Spleen (tissue), 11 donors: ENCODE results near the gene ZNF28. TPM values are rescaled to one million over a fixed set of nuclear protein-coding genes. Genes with fewer than 3 reads are reported as not detected.
A peak's percentile ranks its signal among the peaks of the same experiment; 100 is the strongest.
"Not testable (repeated sequence)": the region's sequence is repeated elsewhere in the genome, so short reads cannot be mapped to it uniquely, and the experiment has no call there.

Experiments used
- DNase-seq: peaks from one replicate; pipeline ENCODE4 v3.0.0-alpha.2; 2020
- H3K27ac ChIP-seq, 8 donors: fragments of 200-600 bp; sonication (generic) in 7 of 8; 1 replicate in 4 of 8; 2 replicates in 4 of 8; pipeline versions ENCODE4 v1.5.0 to v1.8.0; 2016 to 2021; ENCODE audit warnings: inconsistent platforms in 4 of 8, mild to moderate bottlenecking in 4 of 8, moderate library complexity in 1 of 8
- H3K27me3 ChIP-seq, 7 donors: fragments of 200-600 bp; sonication (generic) in 6 of 7; replicated peaks in 1 of 7; 1 replicate in 4 of 7; 2 replicates in 3 of 7; pipeline versions ENCODE4 v1.5.0 to v1.8.0; 2016 to 2021; ENCODE audit warnings: inconsistent platforms in 3 of 7, mild to moderate bottlenecking in 1 of 7
- H3K36me3 ChIP-seq, 6 donors: fragments of 200-600 bp; sonication (generic) in 5 of 6; 1 replicate in 4 of 6; 2 replicates in 2 of 6; pipeline versions ENCODE4 v1.5.0 to v1.8.0; 2016 to 2021; ENCODE audit warnings: inconsistent platforms in 2 of 6
- H3K4me1 ChIP-seq, 6 donors: fragments of 200-600 bp; sonication (generic) in 5 of 6; 1 replicate in 3 of 6; 2 replicates in 3 of 6; pipeline versions ENCODE4 v1.5.0 to v1.8.0; 2016 to 2021; ENCODE audit warnings: inconsistent platforms in 3 of 6
- H3K4me3 ChIP-seq, 8 donors: fragments of 200-600 bp; sonication (generic) in 7 of 8; 1 replicate in 4 of 8; 2 replicates in 4 of 8; pipeline versions ENCODE4 v1.5.0 to v1.8.0; 2016 to 2021; ENCODE audit warnings: inconsistent platforms in 4 of 8, mild to moderate bottlenecking in 4 of 8, moderate library complexity in 2 of 8
- H3K9me3 ChIP-seq, 8 donors: fragments of 200-600 bp; sonication (generic) in 7 of 8; 1 replicate in 4 of 8; 2 replicates in 4 of 8; pipeline versions ENCODE4 v1.5.0 to v1.8.0; 2016 to 2021; ENCODE audit warnings: inconsistent platforms in 4 of 8
- CTCF ChIP-seq, 11 experiments: fragments of 200-600 bp in 7 of 11; fragments of 450-650 bp in 4 of 11; sonication (generic) in 4 of 11; IDR thresholded peaks in 8 of 11; conservative IDR thresholded peaks in 3 of 11; 1 replicate in 7 of 11; 2 replicates in 4 of 11; pipeline versions ENCODE4 v1.4.0 to v1.8.0; 2016 to 2021; ENCODE audit warnings: antibody characterized with exemption in 11 of 11, inconsistent platforms in 4 of 11, mild to moderate bottlenecking in 1 of 11
- POLR2A ChIP-seq, 3 donors: fragments of 450-650 bp; IDR thresholded peaks; one replicate each; pipeline ENCODE4 v1.5.1; 2017; ENCODE audit warnings: antibody characterized with exemption in 3 of 3, mild to moderate bottlenecking in 1 of 3
- POLR2AphosphoS5 ChIP-seq, 3 donors: sonication (generic); formaldehyde crosslinking; IDR thresholded peaks; one replicate each; pipeline ENCODE4 v1.5.1; 2017; ENCODE audit warnings: antibody characterized with exemption in 3 of 3
- WGBS, 5 donors: extraction: QIAGEN DNeasy Blood & Tissue Kit in 3 of 5; methylation state at CpG; one replicate each; pipeline versions ENCODE4 v1.1.5 to v1.1.7; 2013 to 2018; 5-methylcytosine and 5-hydroxymethylcytosine counted together
- intact Hi-C: fragments of 100-400 bp; cut with DNase I; formaldehyde crosslinking; loops from one replicate; pipeline ENCODE4 v1.15.0; 2023; ENCODE audit warnings: low total_unique reads
- polyA plus RNA-seq, 3 donors: library from polyadenylated mRNA; stranded (reverse); fragments of 200-250 nt; gene quantifications; one replicate each; pipeline ENCODE4 v1.2.1, GENCODE V29; 2013
- total RNA-seq, 7 donors: library from RNA; depleted of rRNA in 3 of 7; stranded (reverse); fragments of >200 nt in 3 of 7; fragmentation: NEBNext Ultra II Directional in 4 of 7; extraction: Animal tissue kit (Norgen Biotek cat#: 25700) in 4 of 7; gene quantifications; one replicate each; pipeline versions ENCODE4 v1.1.0 to v1.2.1, GENCODE V29; 2016 to 2021
- donor health status: healthy with polysubstance abuse.
- donor health status: DM: no; HTN: no; CAD: no; lungs with moderate emphysema.
- donor health status: DM: no; HTN: no; CAD: no.
- donor health status: Bipolar disorder and iron deficiency.
- donor health status: healthy.
- donor health status: DM: no; HTN: no; CAD: no.
- donor health status: DM: yes; HTN: yes; CAD: no.

Gene ZNF28
- total and polyA plus RNA-seq, 10 donors, result 1.8 to 20.2 (median 14.6) TPM

GRCh38 chr19:52834289-52834688 is 12.9 kb upstream of the ZNF28 start:
- H3K4me1 ChIP-seq, DNase-seq, H3K27me3 ChIP-seq, H3K27ac ChIP-seq, intact Hi-C loops, H3K4me3 ChIP-seq: not testable (repeated sequence)
- H3K9me3 ChIP-seq, result peaks cover 6 to 86% (median 74%) of the 10 kb centered on the region in 8 donors
- 73 to 92% (median 81%) methylated on average over 1 of the region's 1 CpG for WGBS, 5 donors
- H3K36me3 ChIP-seq, result peaks cover 0 to 24% (median 6%) of the 10 kb centered on the region in 6 donors

- H3K9me3 ChIP-seq, result peaks cover under 1 to 79% (median 67%) of the 10 kb centered on the region in 8 donors
- H3K27ac ChIP-seq, result peak overlapping the region in 1 of 8 donors; percentile 51
- H3K4me1 ChIP-seq, H3K4me3 ChIP-seq, H3K27me3 ChIP-seq, DNase-seq, intact Hi-C loops: not testable (repeated sequence)
- H3K36me3 ChIP-seq, result peaks cover 0 to 16% (median 0%) of the 10 kb centered on the region in 6 donors
- WGBS, 5 donors, result 55 to 73% (median 66%) methylated on average over 3 to 5 of the region's 5 CpGs
These were observed 12.1 kb upstream of the ZNF28 start for GRCh38 chr19:52833541-52833940.

GRCh38 chr19:52829866-52830265 is 8.4 kb upstream of the ZNF28 start:
- 82 to 96% (median 91%) methylated on average over 7 of the region's 7 CpGs for WGBS, 5 donors
- H3K27ac ChIP-seq, result not testable (repeated sequence)

GRCh38 chr19:52825765-52826164 is 4.3 kb upstream of the ZNF28 start:
- H3K4me1 ChIP-seq, result peaks cover 0 to 7% (median 2%) of the 10 kb centered on the region in 6 donors
- H3K27ac ChIP-seq, result no peak overlapping the region
- peaks cover 0 to 60% (median 4%) of the 10 kb centered on the region in 8 donors for H3K9me3 ChIP-seq
- H3K27me3 ChIP-seq, result no peaks in the 10 kb centered on the region
- 89 to 96% (median 93%) methylated on average over 5 of the region's 5 CpGs for WGBS, 5 donors
- no peaks in the 10 kb centered on the region for H3K36me3 ChIP-seq
- no peak for DNase-seq
- intact Hi-C loops, result no loop called here
- no peak for TF ChIP-seq POLR2AphosphoS5 (IDR thresholded peaks at IDR 0.05)
- TF ChIP-seq POLR2A (IDR thresholded peaks at IDR 0.05), result no peak
- no peak for TF ChIP-seq CTCF (IDR thresholded peaks at IDR 0.05 in 8 of 11, conservative IDR thresholded peaks at IDR 0.05 in 3 of 11)
- no peak overlapping the region for H3K4me3 ChIP-seq

More at GRCh38 chr19:52829866-52830265, 8.4 kb upstream of the ZNF28 start:
- intact Hi-C loops, H3K36me3 ChIP-seq, H3K4me3 ChIP-seq, H3K4me1 ChIP-seq, DNase-seq, H3K27me3 ChIP-seq: not testable (repeated sequence)
- H3K9me3 ChIP-seq, result peaks cover 0 to 82% (median 32%) of the 10 kb centered on the region in 8 donors

- Histone ChIP-seq H3K27ac (no peak overlapping the region), H3K27me3 (no peaks in the 10 kb centered on the region), H3K4me1 (peaks cover 0 to 13% (median 8%) of the 10 kb centered on the region in 6 donors), H3K36me3 (no peaks in the 10 kb centered on the region), H3K4me3 (no peak overlapping the region), H3K9me3 (peaks cover 0 to 55% (median 4%) of the 10 kb centered on the region in 8 donors)
- intact Hi-C loops, result no loop called here
- no peak for DNase-seq
- no peak for TF ChIP-seq CTCF (IDR thresholded peaks at IDR 0.05 in 8 of 11, conservative IDR thresholded peaks at IDR 0.05 in 3 of 11)
- 93 to 96% (median 95%) methylated on average over 12 of the region's 12 CpGs for WGBS, 5 donors
These were observed 2.2 kb upstream of the ZNF28 start for GRCh38 chr19:52823676-52824075.

- H3K27me3 ChIP-seq, intact Hi-C loops: not testable (repeated sequence)
- H3K4me3 ChIP-seq, result peak overlapping the region; percentile 54 to 81 (median 76)
- DNase-seq, result peak; percentile 76
- H3K27ac ChIP-seq, result peak overlapping the region; percentile 42 to 78 (median 74)
- peaks cover 0 to 37% (median 4%) of the 10 kb centered on the region in 8 donors for H3K9me3 ChIP-seq
- peaks cover 0 to 29% (median 23%) of the 10 kb centered on the region in 6 donors for H3K36me3 ChIP-seq
- H3K4me1 ChIP-seq, result peaks cover 0 to 13% (median 8%) of the 10 kb centered on the region in 6 donors
- 8 to 10% (median 10%) methylated on average over 12 to 19 of the region's 19 CpGs for WGBS, 5 donors
These were observed 795 bp downstream of the ZNF28 start for GRCh38 chr19:52820472-52821203.
